ENCODE measurements around the gene IMMP2L. TPM values are rescaled to one million over a fixed set of nuclear protein-coding genes. Genes with fewer than 3 reads are reported as not detected.

IMMP2L gene
- total and polyA plus RNA-seq, 2 experiments from 2014 or later: 10.1 to 10.4 TPM

GRCh38 chr7:111600091-111600490, 37.8 kb upstream of the IMMP2L start:
- Histone ChIP-seq H3K36me3 (ENCODE audit: low read depth) (no peaks in the 10 kb centered on the region), H3K27me3 (replicated peaks; ENCODE audit: insufficient read depth) (no peaks in the 10 kb centered on the region), H3K4me3 (no peak overlapping the region), H3K9me3 (ENCODE audit: low read depth) (no peaks in the 10 kb centered on the region), H3K4me2 (ENCODE audit: unreplicated experiment) (no peak overlapping the region), H3K9ac (no peak overlapping the region), H4K20me1 (ENCODE audit: insufficient read depth) (no peaks in the 10 kb centered on the region), H2AFZ (no peak overlapping the region), H3K27ac (no peak overlapping the region), H3K9me2 (ENCODE audit: insufficient read depth) (no peaks in the 10 kb centered on the region), H3F3A (ENCODE audit: insufficient read depth) (no peaks in the 10 kb centered on the region), H3K79me2 (ENCODE audit: insufficient read depth) (no peaks in the 10 kb centered on the region), H3K4me1 (ENCODE audit: insufficient read depth) (no peaks in the 10 kb centered on the region)
- TF ChIP-seq EZH2 (IDR thresholded peaks at IDR 0.05; ENCODE audit: insufficient read depth, poor library complexity, severe bottlenecking) (no peak), EZH2phosphoT487 (IDR thresholded peaks at IDR 0.05; ENCODE audit: insufficient read depth, low read depth) (no peak)
- DNase-seq: no peak
- in situ Hi-C loops (cut with MboI): no loop called here
- WGBS, 2 experiments (ENCODE audit: low coverage in 1 of 2, low lambda C conversion rate in 2 of 2, missing lambda C conversion rate in 2 of 2): 55 to 65% methylated on average over 1 of the region's 1 CpG

GRCh38 chr7:111595780-111596179, 33.5 kb upstream of the IMMP2L start:
- no peaks in the 10 kb centered on the region for H3K36me3 ChIP-seq (ENCODE audit: low read depth)
- no peaks in the 10 kb centered on the region for H3K9me2 ChIP-seq (ENCODE audit: insufficient read depth)
- no peaks in the 10 kb centered on the region for H3K79me2 ChIP-seq (ENCODE audit: insufficient read depth)
- H3K4me1 ChIP-seq (ENCODE audit: insufficient read depth): no peaks in the 10 kb centered on the region
- no peaks in the 10 kb centered on the region for H3K27me3 ChIP-seq (replicated peaks; ENCODE audit: insufficient read depth)
- no peak overlapping the region for H3K27ac ChIP-seq
- in situ Hi-C loops (cut with MboI): no loop called here
- H3F3A ChIP-seq (ENCODE audit: insufficient read depth): no peaks in the 10 kb centered on the region
- TF ChIP-seq EZH2phosphoT487 (IDR thresholded peaks at IDR 0.05; ENCODE audit: insufficient read depth, low read depth) (no peak), EZH2 (IDR thresholded peaks at IDR 0.05; ENCODE audit: insufficient read depth, poor library complexity, severe bottlenecking) (no peak)
- DNase-seq: no peak
- H3K4me3 ChIP-seq: no peak overlapping the region
- H3K4me2 ChIP-seq (ENCODE audit: unreplicated experiment): no peak overlapping the region
- no peaks in the 10 kb centered on the region for H4K20me1 ChIP-seq (ENCODE audit: insufficient read depth)
- 70 to 73% methylated on average over 1 of the region's 1 CpG for WGBS, 2 experiments (ENCODE audit: low coverage in 1 of 2, low lambda C conversion rate in 2 of 2, missing lambda C conversion rate in 2 of 2)
- H3K9ac ChIP-seq: no peak overlapping the region
- H2AFZ ChIP-seq: no peak overlapping the region
- no peaks in the 10 kb centered on the region for H3K9me3 ChIP-seq (ENCODE audit: low read depth)

- no peak for DNase-seq
- Histone ChIP-seq H3K9me3 (ENCODE audit: low read depth) (no peaks in the 10 kb centered on the region), H3F3A (ENCODE audit: insufficient read depth) (no peaks in the 10 kb centered on the region), H2AFZ (no peak overlapping the region), H3K4me1 (ENCODE audit: insufficient read depth) (no peaks in the 10 kb centered on the region), H4K20me1 (ENCODE audit: insufficient read depth) (no peaks in the 10 kb centered on the region), H3K27ac (no peak overlapping the region), H3K9me2 (ENCODE audit: insufficient read depth) (no peaks in the 10 kb centered on the region), H3K79me2 (ENCODE audit: insufficient read depth) (no peaks in the 10 kb centered on the region), H3K36me3 (ENCODE audit: low read depth) (no peaks in the 10 kb centered on the region), H3K4me2 (ENCODE audit: unreplicated experiment) (no peak overlapping the region), H3K9ac (no peak overlapping the region), H3K27me3 (replicated peaks; ENCODE audit: insufficient read depth) (no peaks in the 10 kb centered on the region), H3K4me3 (no peak overlapping the region)
- in situ Hi-C loops (cut with MboI): no loop called here
- TF ChIP-seq EZH2phosphoT487 (IDR thresholded peaks at IDR 0.05; ENCODE audit: insufficient read depth, low read depth): no peak
- no peak for TF ChIP-seq EZH2 (IDR thresholded peaks at IDR 0.05; ENCODE audit: insufficient read depth, poor library complexity, severe bottlenecking)
- WGBS, 2 experiments (ENCODE audit: low coverage in 1 of 2, low lambda C conversion rate in 2 of 2, missing lambda C conversion rate in 2 of 2): 14 to 27% methylated on average over 2 of the region's 2 CpGs
Measured at GRCh38 chr7:111594602-111595001, 32.3 kb upstream of the IMMP2L start.

GRCh38 chr7:111593343-111593742, 31.1 kb upstream of the IMMP2L start:
- no peak overlapping the region for H3K4me2 ChIP-seq (ENCODE audit: unreplicated experiment)
- WGBS, 2 experiments (ENCODE audit: low coverage in 1 of 2, low lambda C conversion rate in 2 of 2, missing lambda C conversion rate in 2 of 2): 0% methylated on average over 2 of the region's 2 CpGs
- DNase-seq: no peak
- no peak overlapping the region for H3K9ac ChIP-seq
- H3K9me2 ChIP-seq (ENCODE audit: insufficient read depth): no peaks in the 10 kb centered on the region
- H3K4me3 ChIP-seq: no peak overlapping the region
- no peaks in the 10 kb centered on the region for H3K9me3 ChIP-seq (ENCODE audit: low read depth)
- no peaks in the 10 kb centered on the region for H3K27me3 ChIP-seq (replicated peaks; ENCODE audit: insufficient read depth)
- in situ Hi-C loops (cut with MboI): no loop called here
- H3K36me3 ChIP-seq (ENCODE audit: low read depth): no peaks in the 10 kb centered on the region
- no peaks in the 10 kb centered on the region for H4K20me1 ChIP-seq (ENCODE audit: insufficient read depth)
- H2AFZ ChIP-seq: no peak overlapping the region
- no peaks in the 10 kb centered on the region for H3K4me1 ChIP-seq (ENCODE audit: insufficient read depth)
- no peaks in the 10 kb centered on the region for H3K79me2 ChIP-seq (ENCODE audit: insufficient read depth)
- no peak overlapping the region for H3K27ac ChIP-seq
- TF ChIP-seq EZH2 (IDR thresholded peaks at IDR 0.05; ENCODE audit: insufficient read depth, poor library complexity, severe bottlenecking) (no peak), EZH2phosphoT487 (IDR thresholded peaks at IDR 0.05; ENCODE audit: insufficient read depth, low read depth) (no peak)
- H3F3A ChIP-seq (ENCODE audit: insufficient read depth): no peaks in the 10 kb centered on the region

- no peaks in the 10 kb centered on the region for H3K27me3 ChIP-seq (replicated peaks; ENCODE audit: insufficient read depth)
- H2AFZ ChIP-seq: no peak overlapping the region
- no peak overlapping the region for H3K9ac ChIP-seq
- no peaks in the 10 kb centered on the region for H3K9me3 ChIP-seq (ENCODE audit: low read depth)
- H3K4me3 ChIP-seq: no peak overlapping the region
- in situ Hi-C loops (cut with MboI): no loop called here
- TF ChIP-seq EZH2 (IDR thresholded peaks at IDR 0.05; ENCODE audit: insufficient read depth, poor library complexity, severe bottlenecking) (no peak), EZH2phosphoT487 (IDR thresholded peaks at IDR 0.05; ENCODE audit: insufficient read depth, low read depth) (no peak)
- no peaks in the 10 kb centered on the region for H3K79me2 ChIP-seq (ENCODE audit: insufficient read depth)
- no peaks in the 10 kb centered on the region for H4K20me1 ChIP-seq (ENCODE audit: insufficient read depth)
- H3K9me2 ChIP-seq (ENCODE audit: insufficient read depth): no peaks in the 10 kb centered on the region
- no peak overlapping the region for H3K4me2 ChIP-seq (ENCODE audit: unreplicated experiment)
- H3F3A ChIP-seq (ENCODE audit: insufficient read depth): no peaks in the 10 kb centered on the region
- H3K36me3 ChIP-seq (ENCODE audit: low read depth): no peaks in the 10 kb centered on the region
- peak; percentile 7 for DNase-seq
- H3K4me1 ChIP-seq (ENCODE audit: insufficient read depth): no peaks in the 10 kb centered on the region
- WGBS, 2 experiments (ENCODE audit: low coverage in 1 of 2, low lambda C conversion rate in 2 of 2, missing lambda C conversion rate in 2 of 2): 61 to 67% methylated on average over 3 of the region's 3 CpGs
- H3K27ac ChIP-seq: no peak overlapping the region
Measured at GRCh38 chr7:111588065-111588433, 25.8 kb upstream of the IMMP2L start.

All from GM23248 (cell line).